ENCODE results near the gene ZNF717. TPM values are rescaled to one million over a fixed set of nuclear protein-coding genes. Genes with fewer than 3 reads are reported as not detected.

Gene ZNF717
- polyA plus RNA-seq, 1 of the 3 experiments (the other 2 are of a cell fraction) = 9.9 TPM

- TF ChIP-seq ELF1 (IDR thresholded peaks at IDR 0.05) = no peak
- no peak for TF ChIP-seq EZH2phosphoT487 (IDR thresholded peaks at IDR 0.05; ENCODE audit: borderline replicate concordance, low read depth)
- no peak for TF ChIP-seq JUND (IDR thresholded peaks at IDR 0.05)
- Histone ChIP-seq H3K4me1 (ENCODE audit: control insufficient read depth in 1 of 2, insufficient read depth in 2 of 2, low read depth in 1 of 2, low read length in 1 of 2) (no peaks in the 10 kb centered on the region), H3K4me2 (no peak overlapping the region), H3K79me2 (ENCODE audit: insufficient read depth) (no peaks in the 10 kb centered on the region), H3K9me3 (no peaks in the 10 kb centered on the region), H3K36me3 (replicated peaks in 1 of 2; ENCODE audit: control insufficient read depth in 1 of 2, insufficient read depth in 2 of 2, low read length in 1 of 2) (no peaks in the 10 kb centered on the region), H3F3A (replicated peaks; ENCODE audit: insufficient read depth) (no peaks in the 10 kb centered on the region), H3K9ac (no peak overlapping the region), H4K20me1 (ENCODE audit: insufficient read depth) (no peaks in the 10 kb centered on the region), H3K27me3 (ENCODE audit: insufficient read depth) (no peaks in the 10 kb centered on the region), H3K27ac (ENCODE audit: low read depth in 2 of 2, low read length in 1 of 2) (no peak overlapping the region), H3K9me2 (no peaks in the 10 kb centered on the region), H3K4me3 (ENCODE audit: low read depth in 2 of 2, low read length in 1 of 2) (no peak overlapping the region), H2AFZ (ENCODE audit: low read depth) (no peak overlapping the region)
- WGBS (ENCODE audit: low lambda C conversion rate) = 49% methylated on average over 2 of the region's 2 CpGs
- ChIA-PET POLR2A (no interaction called here), CTCF (no interaction called here)
- no peak for DNase-seq
Observed at GRCh38 chr3:75692061-75692460, 93.3 kb downstream of the ZNF717 start.

GRCh38 chr3:75687323-75687722 is 98.0 kb downstream of the ZNF717 start:
- Histone ChIP-seq H3K9ac (no peak overlapping the region), H2AFZ (ENCODE audit: low read depth) (no peak overlapping the region), H3K4me3 (ENCODE audit: low read depth in 2 of 2, low read length in 1 of 2) (no peak overlapping the region), H3K79me2 (ENCODE audit: insufficient read depth) (no peaks in the 10 kb centered on the region), H3K36me3 (replicated peaks in 1 of 2; ENCODE audit: control insufficient read depth in 1 of 2, insufficient read depth in 2 of 2, low read length in 1 of 2) (no peaks in the 10 kb centered on the region), H3K9me2 (no peaks in the 10 kb centered on the region), H3K27ac (ENCODE audit: low read depth in 2 of 2, low read length in 1 of 2) (no peak overlapping the region), H3K27me3 (ENCODE audit: insufficient read depth) (no peaks in the 10 kb centered on the region), H3F3A (replicated peaks; ENCODE audit: insufficient read depth) (no peaks in the 10 kb centered on the region), H3K4me1 (ENCODE audit: control insufficient read depth in 1 of 2, insufficient read depth in 2 of 2, low read depth in 1 of 2, low read length in 1 of 2) (no peaks in the 10 kb centered on the region), H4K20me1 (ENCODE audit: insufficient read depth) (no peaks in the 10 kb centered on the region), H3K9me3 (no peaks in the 10 kb centered on the region), H3K4me2 (no peak overlapping the region)
- ChIA-PET POLR2A (no interaction called here), CTCF (no interaction called here)
- DNase-seq = no peak
- 69% methylated on average over 9 of the region's 9 CpGs for WGBS (ENCODE audit: low lambda C conversion rate)
- no peak for TF ChIP-seq SMC3 (IDR thresholded peaks at IDR 0.05; ENCODE audit: low read depth, low read length)
- no peak for TF ChIP-seq NRF1 (IDR thresholded peaks at IDR 0.05; ENCODE audit: low read depth, low read length)
- TF ChIP-seq NFIC (IDR thresholded peaks at IDR 0.05; ENCODE audit: borderline replicate concordance) = no peak
- no peak for TF ChIP-seq CHD2 (IDR thresholded peaks at IDR 0.05; ENCODE audit: low read length, partially characterized antibody)
- no peak for TF ChIP-seq FOSL2 (IDR thresholded peaks at IDR 0.05; ENCODE audit: borderline replicate concordance, low read depth)
- TF ChIP-seq MAX (IDR thresholded peaks at IDR 0.05; ENCODE audit: low read depth) = no peak
- no peak for TF ChIP-seq TCF12 (IDR thresholded peaks at IDR 0.05)
- TF ChIP-seq PBX3 (IDR thresholded peaks at IDR 0.05) = no peak

Small RNA genes lying within 50 kb of the gene (small RNA-seq; reads per million reads assigned to genes)
- 0 reads per million in 7 experiments for gene MIR4273

Other genes starting within 250 kb of the ZNF717 start
- not detected in 2 replicates for gene FRG2C, start 121.2 kb downstream of the ZNF717 start, polyA plus RNA-seq (2012; rRNA removed)